ENCODE data around the gene CAPSL.
A peak's percentile ranks its signal among the peaks of the same experiment; 100 is the strongest.
"Not testable (repeated sequence)": the region's sequence is repeated elsewhere in the genome, so short reads cannot be mapped to it uniquely, and the experiment has no call there.

The CAPSL gene

GRCh38 chr5:35859101-35859661, 79.2 kb downstream of the CAPSL start:
- Histone ChIP-seq H3K4me3 (ENCODE audit: low read length) (peak overlapping the region; percentile 76), H3K27ac (ENCODE audit: low read depth, low read length) (no peak overlapping the region), H3K9me2 (replicated peaks; ENCODE audit: control insufficient read depth, low read length) (no peaks in the 10 kb centered on the region), H3K4me1 (ENCODE audit: control insufficient read depth, low read length) (peaks cover 63% of the 10 kb centered on the region), H4K20me1 (ENCODE audit: control insufficient read depth, insufficient read depth, low read depth, low read length) (no peaks in the 10 kb centered on the region), H3F3A (ENCODE audit: control insufficient read depth, insufficient read depth) (no peaks in the 10 kb centered on the region), H3K36me3 (ENCODE audit: control insufficient read depth, low read length) (peaks cover 46% of the 10 kb centered on the region), H3K9me3 (ENCODE audit: control insufficient read depth, insufficient read depth, low read length) (no peaks in the 10 kb centered on the region), H3K4me2 (ENCODE audit: low read length) (peak overlapping the region; percentile 73), H3K79me2 (ENCODE audit: control insufficient read depth, low read length) (peaks cover 38% of the 10 kb centered on the region), H3K27me3 (ENCODE audit: control insufficient read depth, low read length) (no peaks in the 10 kb centered on the region)
- TF ChIP-seq EZH2phosphoT487 (IDR thresholded peaks at IDR 0.05; ENCODE audit: borderline replicate concordance, low read length), result no peak

- H3K36me3 ChIP-seq (ENCODE audit: control insufficient read depth, low read length), result peaks cover 32% of the 10 kb centered on the region
- H3K9me2 ChIP-seq (replicated peaks; ENCODE audit: control insufficient read depth, low read length), result no peaks in the 10 kb centered on the region
- no peak for TF ChIP-seq CTCF (IDR thresholded peaks at IDR 0.05; ENCODE audit: low read depth, low read length, poor library complexity, severe bottlenecking)
- no peak for TF ChIP-seq EZH2phosphoT487 (IDR thresholded peaks at IDR 0.05; ENCODE audit: borderline replicate concordance, low read length)
- no peaks in the 10 kb centered on the region for H3F3A ChIP-seq (ENCODE audit: control insufficient read depth, insufficient read depth)
- peak overlapping the region; percentile 73 for H3K4me2 ChIP-seq (ENCODE audit: low read length)
- no peak overlapping the region for H3K27ac ChIP-seq (ENCODE audit: low read depth, low read length)
- H3K27me3 ChIP-seq (ENCODE audit: control insufficient read depth, low read length), result no peaks in the 10 kb centered on the region
- H3K79me2 ChIP-seq (ENCODE audit: control insufficient read depth, low read length), result peaks cover 38% of the 10 kb centered on the region
- no peaks in the 10 kb centered on the region for H4K20me1 ChIP-seq (ENCODE audit: control insufficient read depth, insufficient read depth, low read depth, low read length)
- peaks cover 71% of the 10 kb centered on the region for H3K4me1 ChIP-seq (ENCODE audit: control insufficient read depth, low read length)
- no peaks in the 10 kb centered on the region for H3K9me3 ChIP-seq (ENCODE audit: control insufficient read depth, insufficient read depth, low read length)
- H3K4me3 ChIP-seq (ENCODE audit: low read length), result peak overlapping the region; percentile 76
Observed at GRCh38 chr5:35857606-35858205, 80.7 kb downstream of the CAPSL start.

GRCh38 chr5:35856765-35857351, 81.6 kb downstream of the CAPSL start, which contains the start of gene IL7R:
TSS of gene IL7R (plus strand) at chr5:35856891. CDS start at chr5:35856978, 87 bp downstream.
- Histone ChIP-seq H4K20me1 (ENCODE audit: control insufficient read depth, insufficient read depth, low read depth, low read length) (no peaks in the 10 kb centered on the region), H3K4me1 (ENCODE audit: control insufficient read depth, low read length) (peaks cover 74% of the 10 kb centered on the region), H3K36me3 (ENCODE audit: control insufficient read depth, low read length) (peaks cover 23% of the 10 kb centered on the region), H3K79me2 (ENCODE audit: control insufficient read depth, low read length) (peaks cover 38% of the 10 kb centered on the region), H3K9me3 (ENCODE audit: control insufficient read depth, insufficient read depth, low read length) (no peaks in the 10 kb centered on the region), H3K4me2 (ENCODE audit: low read length) (peak within 1 kb of the TSS; percentile 73), H3K4me3 (ENCODE audit: low read length) (peak within 1 kb of the TSS; percentile 76), H3K27me3 (ENCODE audit: control insufficient read depth, low read length) (no peaks in the 10 kb centered on the region), H3K27ac (ENCODE audit: low read depth, low read length) (peak within 1 kb of the TSS; percentile 52), H3F3A (ENCODE audit: control insufficient read depth, insufficient read depth) (no peaks in the 10 kb centered on the region), H3K9me2 (replicated peaks; ENCODE audit: control insufficient read depth, low read length) (no peaks in the 10 kb centered on the region)
- TF ChIP-seq EZH2phosphoT487 (IDR thresholded peaks at IDR 0.05; ENCODE audit: borderline replicate concordance, low read length), result no peak
- no peak for TF ChIP-seq CTCF (IDR thresholded peaks at IDR 0.05; ENCODE audit: low read depth, low read length, poor library complexity, severe bottlenecking)

GRCh38 chr5:35856186-35856764, 82.1 kb downstream of the CAPSL start:
- Histone ChIP-seq H3K4me1 (ENCODE audit: control insufficient read depth, low read length) (peaks cover 76% of the 10 kb centered on the region), H3K4me2 (ENCODE audit: low read length) (peak overlapping the region; percentile 73), H3K36me3 (ENCODE audit: control insufficient read depth, low read length) (peaks cover 17% of the 10 kb centered on the region), H3K4me3 (ENCODE audit: low read length) (peak overlapping the region; percentile 76), H3K79me2 (ENCODE audit: control insufficient read depth, low read length) (peaks cover 38% of the 10 kb centered on the region), H3K27ac (ENCODE audit: low read depth, low read length) (peak overlapping the region; percentile 52)
- H3K27me3 ChIP-seq (ENCODE audit: control insufficient read depth, low read length); H3K9me2 ChIP-seq (replicated peaks; ENCODE audit: control insufficient read depth, low read length); H4K20me1 ChIP-seq (ENCODE audit: control insufficient read depth, insufficient read depth, low read depth, low read length); H3K9me3 ChIP-seq (ENCODE audit: control insufficient read depth, insufficient read depth, low read length); H3F3A ChIP-seq (ENCODE audit: control insufficient read depth, insufficient read depth): not testable (repeated sequence)

All from DOHH2 (cell line).